ENCODE results near the gene TXLNA. TPM values are rescaled to one million over a fixed set of nuclear protein-coding genes. Genes with fewer than 3 reads are reported as not detected.

Gene TXLNA
- total RNA-seq, 1 donor from 2014 or later = 59.7 TPM

GRCh38 chr1:32170991-32171390, 8.5 kb upstream of the TXLNA start:
- no peaks in the 10 kb centered on the region for H3K4me1 Mint-ChIP-seq
- peaks cover 48% of the 10 kb centered on the region for H3K36me3 Mint-ChIP-seq
- H3K9me3 Mint-ChIP-seq = no peaks in the 10 kb centered on the region
- no peak overlapping the region for H3K4me3 Mint-ChIP-seq
- no peak for TF ChIP-seq CTCF (IDR thresholded peaks at IDR 0.05; ENCODE audit: unreplicated experiment)
- DNase-seq (ENCODE audit: low spot score in 2 of 2, unreplicated experiment in 2 of 2) = no peak
- H3K27ac Mint-ChIP-seq = no peak overlapping the region
- H3K27me3 Mint-ChIP-seq (ENCODE audit: low read depth) = no peaks in the 10 kb centered on the region

GRCh38 chr1:32172621-32173245, 6.7 kb upstream of the TXLNA start:
- Mint-ChIP-seq H3K27ac (no peak overlapping the region), H3K36me3 (peaks cover 39% of the 10 kb centered on the region), H3K27me3 (ENCODE audit: low read depth) (no peaks in the 10 kb centered on the region), H3K9me3 (no peaks in the 10 kb centered on the region), H3K4me3 (no peak overlapping the region), H3K4me1 (no peaks in the 10 kb centered on the region)
- no peak for TF ChIP-seq CTCF (IDR thresholded peaks at IDR 0.05; ENCODE audit: unreplicated experiment)
- DNase-seq (ENCODE audit: low spot score in 2 of 2, unreplicated experiment in 2 of 2) = no peak

- Mint-ChIP-seq H3K4me3 (peak overlapping the region; percentile 79), H3K27ac (peak overlapping the region; percentile 97), H3K36me3 (peaks cover 10% of the 10 kb centered on the region), H3K27me3 (ENCODE audit: low read depth) (no peaks in the 10 kb centered on the region), H3K9me3 (no peaks in the 10 kb centered on the region), H3K4me1 (peaks cover 26% of the 10 kb centered on the region)
- DNase-seq (ENCODE audit: low spot score in 2 of 2, unreplicated experiment in 2 of 2) = no peak
- TF ChIP-seq CTCF (IDR thresholded peaks at IDR 0.05; ENCODE audit: unreplicated experiment) = no peak
Measured at GRCh38 chr1:32178380-32179192, 889 bp upstream of the TXLNA start.

GRCh38 chr1:32179193-32179442, 357 bp upstream of the TXLNA start:
- no peaks in the 10 kb centered on the region for H3K9me3 Mint-ChIP-seq
- H3K4me1 Mint-ChIP-seq = peaks cover 30% of the 10 kb centered on the region
- H3K27ac Mint-ChIP-seq = peak overlapping the region; percentile 97
- H3K4me3 Mint-ChIP-seq = peak overlapping the region; percentile 79
- H3K27me3 Mint-ChIP-seq (ENCODE audit: low read depth) = no peaks in the 10 kb centered on the region
- no peak for TF ChIP-seq CTCF (IDR thresholded peaks at IDR 0.05; ENCODE audit: unreplicated experiment)
- peaks cover 12% of the 10 kb centered on the region for H3K36me3 Mint-ChIP-seq
- DNase-seq (ENCODE audit: low spot score in 2 of 2, unreplicated experiment in 2 of 2) = no peak

GRCh38 chr1:32180186-32181060, 948 bp downstream of the TXLNA start:
- DNase-seq (ENCODE audit: low spot score in 2 of 2, unreplicated experiment in 2 of 2) = peak in 1 of 2 experiments; percentile 64
- Mint-ChIP-seq H3K27me3 (ENCODE audit: low read depth) (no peaks in the 10 kb centered on the region), H3K4me1 (peaks cover 33% of the 10 kb centered on the region), H3K27ac (peak overlapping the region; percentile 97), H3K36me3 (peaks cover 19% of the 10 kb centered on the region), H3K4me3 (peak overlapping the region; percentile 83), H3K9me3 (no peaks in the 10 kb centered on the region)
- TF ChIP-seq CTCF (IDR thresholded peaks at IDR 0.05; ENCODE audit: unreplicated experiment) = no peak

Data from mesothelial cell of epicardium (in vitro differentiated cells).